Measurements from ENCODE around the gene GPN3. TPM values are rescaled to one million over a fixed set of nuclear protein-coding genes. Genes with fewer than 3 reads are reported as not detected.
A peak's percentile ranks its signal among the peaks of the same experiment; 100 is the strongest.

Gene GPN3
- total and polyA plus RNA-seq, 2 of the 13 experiments (the other 11 are each of a cell fraction or from before 2014, with no cell fraction given) = 28.7 to 29.5 TPM

- TF ChIP-seq, protein P1, sequence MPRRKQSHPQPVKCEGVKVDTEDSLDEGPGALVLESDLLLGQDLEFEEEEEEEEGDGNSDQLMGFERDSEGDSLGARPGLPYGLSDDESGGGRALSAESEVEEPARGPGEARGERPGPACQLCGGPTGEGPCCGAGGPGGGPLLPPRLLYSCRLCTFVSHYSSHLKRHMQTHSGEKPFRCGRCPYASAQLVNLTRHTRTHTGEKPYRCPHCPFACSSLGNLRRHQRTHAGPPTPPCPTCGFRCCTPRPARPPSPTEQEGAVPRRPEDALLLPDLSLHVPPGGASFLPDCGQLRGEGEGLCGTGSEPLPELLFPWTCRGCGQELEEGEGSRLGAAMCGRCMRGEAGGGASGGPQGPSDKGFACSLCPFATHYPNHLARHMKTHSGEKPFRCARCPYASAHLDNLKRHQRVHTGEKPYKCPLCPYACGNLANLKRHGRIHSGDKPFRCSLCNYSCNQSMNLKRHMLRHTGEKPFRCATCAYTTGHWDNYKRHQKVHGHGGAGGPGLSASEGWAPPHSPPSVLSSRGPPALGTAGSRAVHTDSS (CRISPR knock-in tag; conservative IDR thresholded peaks at IDR 0.05) = no peak
- TF ChIP-seq ZNF883 (CRISPR knock-in tag; IDR thresholded peaks at IDR 0.05; ENCODE audit: not compliant biosample characterization) (peak; percentile 98), MEIS2 (CRISPR knock-in tag; IDR thresholded peaks at IDR 0.05) (peak; percentile 85; the same call in 1 of the 2 replicates), SIX4 (CRISPR knock-in tag; IDR thresholded peaks at IDR 0.05) (no peak; the same call in 1 of the 2 replicates), ZNF343 (CRISPR knock-in tag; IDR thresholded peaks at IDR 0.05) (peak; percentile 96; the same call in 1 of the 2 replicates), ZNF737 (CRISPR knock-in tag; IDR thresholded peaks at IDR 0.05; ENCODE audit: borderline replicate concordance) (no peak), DZIP1 (CRISPR knock-in tag; IDR thresholded peaks at IDR 0.05) (peak; percentile 88), ZNF503 (CRISPR knock-in tag; IDR thresholded peaks at IDR 0.05) (peak; percentile 83; the same call in 1 of the 2 replicates), JARID2 (CRISPR knock-in tag; IDR thresholded peaks at IDR 0.05; ENCODE audit: insufficient replicate concordance) (no peak), TIGD3 (CRISPR knock-in tag; IDR thresholded peaks at IDR 0.05; ENCODE audit: borderline replicate concordance) (peak; percentile 97; the same call in 1 of the 2 replicates), CAMTA2 (CRISPR knock-in tag; IDR thresholded peaks at IDR 0.05; ENCODE audit: borderline replicate concordance) (no peak; the same call in 1 of the 2 replicates), CEBPG (CRISPR knock-in tag; IDR thresholded peaks at IDR 0.05) (peak; percentile 42; the same call in 1 of the 2 replicates), SOX6 (IDR thresholded peaks at IDR 0.05) (no peak), SOX6 (CRISPR knock-in tag; IDR thresholded peaks at IDR 0.05) (peak; percentile 84), ZNF775 (CRISPR knock-in tag; IDR thresholded peaks at IDR 0.05; ENCODE audit: borderline replicate concordance) (peak; percentile 89; the same call in 1 of the 2 replicates), ZBTB20 (CRISPR knock-in tag; IDR thresholded peaks at IDR 0.05; ENCODE audit: borderline replicate concordance, low read depth) (peak; percentile 68; the same call in 1 of the 2 replicates)
- TF ChIP-seq, protein P2, sequence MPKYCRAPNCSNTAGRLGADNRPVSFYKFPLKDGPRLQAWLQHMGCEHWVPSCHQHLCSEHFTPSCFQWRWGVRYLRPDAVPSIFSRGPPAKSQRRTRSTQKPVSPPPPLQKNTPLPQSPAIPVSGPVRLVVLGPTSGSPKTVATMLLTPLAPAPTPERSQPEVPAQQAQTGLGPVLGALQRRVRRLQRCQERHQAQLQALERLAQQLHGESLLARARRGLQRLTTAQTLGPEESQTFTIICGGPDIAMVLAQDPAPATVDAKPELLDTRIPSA (CRISPR knock-in tag; IDR thresholded peaks at IDR 0.05; ENCODE audit: borderline replicate concordance) = peak; percentile 97; the same call in 1 of the 2 replicates
Observed at GRCh38 chr12:110501752-110502738, 34.0 kb upstream of the GPN3 start, which contains the start of the genes RAD9B and VPS29 (continued).

All from HepG2 (cell line).